A549 (cell line): ENCODE measurements around the gene CRACR2B. TPM values are rescaled to one million over a fixed set of nuclear protein-coding genes. Genes with fewer than 3 reads are reported as not detected.

Experiments
- ATAC-seq, 2 experiments: fragments of 200-7000 bp in 1 of 2; fragments of >200 bp in 1 of 2; cut with Nextera tagmentation in 1 of 2; cut with Tn5 transposase in 1 of 2; 3 replicates each; pipeline versions ENCODE4 v1.8.0 to v1.9.1; 2018 to 2020; ENCODE audit warnings: mild to moderate bottlenecking in 1 of 2, moderate library complexity in 1 of 2
- CTCF ChIA-PET: fragments of 300-600 bp; sonication (Branson Sonifier 250); formaldehyde crosslinking; extraction: SDS; loops from one replicate; lab custom pipeline; 2021; ENCODE audit warnings: antibody characterized with exemption, inconsistent platforms; lab: Yijun Ruan, JAX
- POLR2A ChIA-PET: fragments of 350-600 bp; formaldehyde crosslinking; extraction: SDS; loops from one replicate; lab custom pipeline; 2021; ENCODE audit warnings: antibody characterized with exemption, inconsistent platforms; lab: Yijun Ruan, JAX
- DNase-seq, 2 experiments: peaks; one replicate each; pipeline versions ENCODE4 v3.0.0 to v3.0.0-alpha.2; 2011 to 2016; ENCODE audit warnings: low read depth in 1 of 2, low spot score in 1 of 2
- FAIRE-seq: peaks from 2 replicates; lab custom pipeline; 2011; peaks lifted over from hg19 to GRCh38; lab: Jason Lieb, UNC
- H3K27ac ChIP-seq, 2 experiments: fragments of >200 bp; sonication (Bioruptor Twin); formaldehyde crosslinking; 3 replicates each; pipeline ENCODE4 v1.5.1; 2016 to 2017
- H3K4me1 ChIP-seq: fragments of >200 bp; sonication (Bioruptor Twin); formaldehyde crosslinking; 3 replicates; pipeline ENCODE4 v1.6.1; 2016
- H3K4me2 ChIP-seq: fragments of >200 bp; sonication (Bioruptor Twin); formaldehyde crosslinking; 3 replicates; pipeline ENCODE4 v1.6.1; 2016
- H3K4me3 ChIP-seq: fragments of >200 bp; sonication (Bioruptor Twin); formaldehyde crosslinking; 3 replicates; pipeline ENCODE4 v1.5.1; 2016
- H3K9me3 ChIP-seq: fragments of >200 bp; sonication (Bioruptor Twin); formaldehyde crosslinking; 3 replicates; pipeline ENCODE4 v1.6.1; 2016
- BCL3 ChIP-seq: fragments of >200 bp; sonication (Bioruptor Twin); formaldehyde crosslinking; IDR thresholded peaks from 3 replicates; pipeline ENCODE4 v1.6.1; 2016
- BHLHE40 ChIP-seq: IDR thresholded peaks from 2 replicates; pipeline ENCODE4 v1.6.1; 2012; ENCODE audit warnings: low read depth, low read length, inconsistent platforms
- CEBPB ChIP-seq, 2 experiments: fragments of >200 bp in 1 of 2; sonication (Bioruptor Twin) in 1 of 2; formaldehyde crosslinking in 1 of 2; IDR thresholded peaks; 2 replicates each; pipeline ENCODE4 v1.6.1; 2012 to 2016
- CHD2 ChIP-seq: fragments of 150-350 bp; IDR thresholded peaks from 2 replicates; pipeline ENCODE4 v1.6.1; 2014; ENCODE audit warnings: low read length; ENCODE audit not compliant: partially characterized antibody
- CHD4 ChIP-seq: fragments of 200-600 bp; sonication (generic); IDR thresholded peaks from 2 replicates; pipeline ENCODE4 v1.6.1; 2016; ENCODE audit warnings: antibody characterized with exemption, mild to moderate bottlenecking, borderline replicate concordance
- E2F6 ChIP-seq: IDR thresholded peaks from 2 replicates; pipeline ENCODE4 v1.6.1; 2012; ENCODE audit warnings: low read depth, borderline replicate concordance
- EHF ChIP-seq: fragments of 250-450 bp; sonication (Bioruptor Pico); IDR thresholded peaks from 2 replicates; pipeline ENCODE4 v1.5.0; 2020; ENCODE audit warnings: mild to moderate bottlenecking
- EHMT2 ChIP-seq: fragments of 200-600 bp; sonication (generic); IDR thresholded peaks from 2 replicates; pipeline ENCODE4 v1.6.1; 2016; ENCODE audit warnings: antibody characterized with exemption, low read depth, mild to moderate bottlenecking, moderate library complexity
- EP300 ChIP-seq, 2 experiments: fragments of >200 bp; sonication (Bioruptor Twin); formaldehyde crosslinking; IDR thresholded peaks; 2 replicates in 1 of 2; 3 replicates in 1 of 2; pipeline ENCODE4 v1.6.1; 2016 to 2017
- ESRRA ChIP-seq: fragments of 150-350 bp; IDR thresholded peaks from 2 replicates; pipeline ENCODE4 v1.6.1; 2014; ENCODE audit warnings: mild to moderate bottlenecking, low read length, borderline replicate concordance
- FOSB ChIP-seq: fragments of 250-450 bp; sonication (Bioruptor Pico); IDR thresholded peaks from 2 replicates; pipeline ENCODE4 v1.5.0; 2020; ENCODE audit warnings: mild to moderate bottlenecking, moderate library complexity
- FOSL2 ChIP-seq, 2 experiments: fragments of 450-650 bp in 1 of 2; fragments of >200 bp in 1 of 2; sonication (Bioruptor Twin) in 1 of 2; formaldehyde crosslinking; IDR thresholded peaks; 2 replicates each; pipeline versions ENCODE4 v1.5.0 to v1.6.1; 2016 to 2020; ENCODE audit warnings: mild to moderate bottlenecking in 1 of 2, moderate library complexity in 1 of 2
- GATA3 ChIP-seq: IDR thresholded peaks from 2 replicates; pipeline ENCODE4 v1.6.1; 2012; ENCODE audit warnings: borderline replicate concordance
- HDAC2 ChIP-seq: fragments of 200-600 bp; sonication (generic); IDR thresholded peaks from 2 replicates; pipeline ENCODE4 v1.6.1; 2016
- HEYL ChIP-seq: fragments of 250-450 bp; sonication (Bioruptor Pico); IDR thresholded peaks from 2 replicates; pipeline ENCODE4 v1.8.0; 2021; ENCODE audit warnings: mild to moderate bottlenecking, moderate library complexity
- HMGXB4 ChIP-seq: fragments of 250-450 bp; sonication (Bioruptor Pico); IDR thresholded peaks from 2 replicates; pipeline ENCODE4 v1.5.0; 2021; ENCODE audit warnings: mild to moderate bottlenecking, moderate library complexity, borderline replicate concordance
- HOXB5 ChIP-seq: fragments of 250-450 bp; sonication (Bioruptor Pico); IDR thresholded peaks from 2 replicates; pipeline ENCODE4 v1.5.0; 2020; ENCODE audit warnings: mild to moderate bottlenecking, moderate library complexity
- JUN ChIP-seq, 2 experiments: fragments of >200 bp; sonication (Bioruptor Twin); formaldehyde crosslinking; IDR thresholded peaks; 2 replicates in 1 of 2; 3 replicates in 1 of 2; pipeline ENCODE4 v1.6.1; 2016 to 2017
- JUNB ChIP-seq: fragments of >200 bp; sonication (Bioruptor Twin); formaldehyde crosslinking; IDR thresholded peaks from 2 replicates; pipeline ENCODE4 v1.6.1; 2016
- KDM1A ChIP-seq: fragments of 200-600 bp; sonication (generic); IDR thresholded peaks from 2 replicates; pipeline ENCODE4 v1.6.1; 2016; ENCODE audit warnings: low read depth, mild to moderate bottlenecking
- MAZ ChIP-seq: fragments of 150-350 bp; IDR thresholded peaks from 2 replicates; pipeline ENCODE4 v1.6.1; 2014; ENCODE audit warnings: antibody characterized with exemption, low read depth, low read length, borderline replicate concordance
- MYC ChIP-seq: IDR thresholded peaks from 2 replicates; pipeline ENCODE4 v1.6.1; 2012; ENCODE audit warnings: mild to moderate bottlenecking, inconsistent platforms, low read length, improper control_type of control experiment, borderline replicate concordance
- NR3C1 ChIP-seq: fragments of >200 bp; sonication (Bioruptor Twin); formaldehyde crosslinking; IDR thresholded peaks from 3 replicates; pipeline ENCODE4 v1.6.1; 2017
- PHF8 ChIP-seq: fragments of 200-600 bp; sonication (generic); IDR thresholded peaks from 2 replicates; pipeline ENCODE4 v1.6.1; 2016; ENCODE audit warnings: low read depth, mild to moderate bottlenecking, antibody characterized with exemption, moderate library complexity, borderline replicate concordance
- POLR2A ChIP-seq: IDR thresholded peaks from 2 replicates; pipeline ENCODE4 v1.6.1; 2012; ENCODE audit warnings: mild to moderate bottlenecking, low read length
- RARB ChIP-seq: fragments of 250-450 bp; sonication (Bioruptor Pico); IDR thresholded peaks from 2 replicates; pipeline ENCODE4 v1.8.0; 2021; ENCODE audit warnings: mild to moderate bottlenecking, moderate library complexity
- RCOR1 ChIP-seq: fragments of 150-350 bp; IDR thresholded peaks from 2 replicates; pipeline ENCODE4 v1.6.1; 2014; ENCODE audit warnings: antibody characterized with exemption, low read length, low read depth
- SMC3 ChIP-seq: fragments of >200 bp; sonication (Bioruptor Twin); formaldehyde crosslinking; IDR thresholded peaks from 3 replicates; pipeline ENCODE4 v1.6.1; 2018; ENCODE audit warnings: inconsistent platforms
- ZC3H11A ChIP-seq: fragments of 450-650 bp; IDR thresholded peaks from 2 replicates; pipeline ENCODE4 v1.6.1; 2014; ENCODE audit warnings: antibody characterized with exemption, mild to moderate bottlenecking
- ZFP36 ChIP-seq: fragments of 450-650 bp; IDR thresholded peaks from 2 replicates; pipeline ENCODE4 v1.6.1; 2014; ENCODE audit warnings: borderline replicate concordance; ENCODE audit not compliant: partially characterized antibody
- ZNF302 ChIP-seq: fragments of 250-450 bp; sonication (Bioruptor Pico); IDR thresholded peaks from 2 replicates; pipeline ENCODE4 v1.9.0; 2021; ENCODE audit warnings: inconsistent platforms, mild to moderate bottlenecking, moderate library complexity
- WGBS: methylation state at CpG from one replicate; pipeline ENCODE4 v1.1.6; 2017; ENCODE audit errors: missing lambda C conversion rate; 5-methylcytosine and 5-hydroxymethylcytosine counted together
- polyA plus RNA-seq, 4 experiments: library from polyadenylated mRNA; depleted of rRNA in 3 of 4; stranded (reverse); fragments of >200 nt; fragmentation: RNase III in 1 of 4; extraction: RNeasy Plus Mini Kit Qiagen cat#74134 plus additional on column Dnase treatment in 1 of 4; gene quantifications; 2 replicates in 3 of 4; 3 replicates in 1 of 4; pipeline ENCODE4 v1.2.3, GENCODE V29; 2011 to 2017

Gene CRACR2B
- polyA plus RNA-seq, 2 of the 4 experiments (the other 2 are of a cell fraction): 1.2 to 3.0 TPM

DNA sequence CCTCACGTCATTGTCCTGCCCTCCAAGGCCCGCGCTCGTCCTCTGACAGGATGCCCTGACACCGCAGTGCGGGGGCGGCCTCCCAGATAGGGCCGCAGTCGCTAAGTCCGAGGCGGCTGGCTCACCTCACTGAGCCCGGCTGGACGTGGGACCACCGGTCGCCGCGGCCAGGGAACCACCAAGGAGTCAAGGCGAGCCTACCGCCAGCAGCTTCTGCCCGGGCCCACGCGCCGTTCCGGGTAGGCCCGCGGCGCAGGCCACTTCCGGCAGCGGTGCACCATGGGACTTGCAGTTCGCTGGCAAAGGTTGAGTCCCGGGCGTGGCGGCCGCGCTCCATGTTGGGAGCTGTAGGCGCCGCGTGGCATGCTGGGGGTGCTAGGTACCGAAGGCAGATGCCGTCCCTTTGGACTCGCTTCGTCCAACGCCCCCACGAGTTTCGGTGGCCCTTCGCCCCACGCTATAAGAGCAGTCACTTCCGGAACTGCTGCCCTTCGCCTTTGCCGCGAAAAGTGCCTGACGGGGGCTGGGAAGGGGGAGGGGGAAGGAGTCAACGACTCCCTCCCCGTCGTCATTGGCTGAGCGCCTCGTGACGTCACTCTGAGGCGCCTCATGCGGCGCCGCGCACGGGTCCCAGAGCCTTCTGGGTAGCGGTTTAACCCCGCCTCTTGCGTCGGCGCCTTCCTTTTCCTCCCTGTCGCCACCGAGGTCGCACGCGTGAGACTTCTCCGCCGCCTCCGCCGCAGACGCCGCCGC lies 18.3 kb upstream of the CRACR2B start, which contains the start of gene RPLP2 (continued):
- no peak for TF ChIP-seq EP300 (IDR thresholded peaks at IDR 0.05)
- TF ChIP-seq GATA3: peak; percentile 31; the same call in 1 of the 2 replicates
- TF ChIP-seq SMC3: no peak
- TF ChIP-seq HEYL (CRISPR knock-in tag): no peak
- TF ChIP-seq RCOR1: no peak
- no peak for TF ChIP-seq ZNF302
- no peak for TF ChIP-seq E2F6
- 0 out of 2 replicates have a peak, but pooled peaks have one; percentile 33 for TF ChIP-seq HOXB5 (CRISPR knock-in tag)
- no peak for TF ChIP-seq NR3C1
- no peak for TF ChIP-seq FOSL2 (IDR thresholded peaks at IDR 0.05)
- TF ChIP-seq FOSL2 (CRISPR knock-in tag; IDR thresholded peaks at IDR 0.05): peak; percentile 42
- no peak for TF ChIP-seq JUNB
- no peak for TF ChIP-seq HDAC2
- no peak for TF ChIP-seq HMGXB4 (CRISPR knock-in tag)
- TF ChIP-seq CEBPB (IDR thresholded peaks at IDR 0.05): no peak
- no peak for TF ChIP-seq ZC3H11A
- TF ChIP-seq ESRRA: no peak
- TF ChIP-seq RARB: no peak
- peak; percentile 58 to 96; a peak in 3 of 5 replicates for TF ChIP-seq JUN (IDR thresholded peaks at IDR 0.05)
- no peak for TF ChIP-seq EHMT2
- TF ChIP-seq ZFP36: no peak
- peak; percentile 73 for TF ChIP-seq CHD2
- TF ChIP-seq MAZ: peak; percentile 73; the same call in 1 of the 2 replicates
- TF ChIP-seq CHD4: no peak
- TF ChIP-seq POLR2A: peak; percentile 89
- no peak for TF ChIP-seq KDM1A
- TF ChIP-seq BHLHE40: no peak
- TF ChIP-seq MYC: peak; percentile 99
- no peak for TF ChIP-seq FOSB (CRISPR knock-in tag)
- 0 out of 2 replicates have a peak, but pooled peaks have one; percentile 64 for TF ChIP-seq EHF
- TF ChIP-seq, all 56 proteins: peak for 16

- Histone ChIP-seq H3K4me3 (peak overlapping the region; percentile 94), H3K4me1 (peaks cover 37% of the 10 kb centered on the region), H3K27ac (peak overlapping the region; percentile 95 to 97), H3K9me3 (no peaks in the 10 kb centered on the region), H3K4me2 (peak overlapping the region; percentile 87)
- FAIRE-seq (no peak), DNase-seq (no peak), ATAC-seq (peak in 1 of 2 experiments; percentile 1; a peak in 3 of 6 replicates)
- 0% methylated on average over 16 of the region's 55 CpGs for WGBS
- POLR2A ChIA-PET: interaction anchor here (1.0 to 2.0 kb wide), 9 partner anchors 9 to 234 kb away, joined by 3 to 35 read pairs (median 6); partner anchors contain the start of genes CD151, CEND1, CHID1 and PHRF1
- CTCF ChIA-PET: interaction anchor here (2.0 kb wide), 1 partner anchor 11 kb away, joined by 10 read pairs; no protein-coding TSS in a partner anchor
- TF ChIP-seq PHF8 (peak; percentile 88), RCOR1 (no peak), E2F6 (no peak), BCL3 (0 out of 3 replicates have a peak, but pooled peaks have one; percentile 78), HMGXB4 (CRISPR knock-in tag) (peak; percentile 32; the same call in 1 of the 2 replicates), ZNF302 (no peak), JUN (IDR thresholded peaks at IDR 0.05) (peak in 1 of 2 experiments; percentile 41; a peak in 2 of 5 replicates)
Observed at GRCh38 chr11:810040-810567, 17.6 kb upstream of the CRACR2B start.
